ENCODE measurements around the gene COL24A1.

DNA sequence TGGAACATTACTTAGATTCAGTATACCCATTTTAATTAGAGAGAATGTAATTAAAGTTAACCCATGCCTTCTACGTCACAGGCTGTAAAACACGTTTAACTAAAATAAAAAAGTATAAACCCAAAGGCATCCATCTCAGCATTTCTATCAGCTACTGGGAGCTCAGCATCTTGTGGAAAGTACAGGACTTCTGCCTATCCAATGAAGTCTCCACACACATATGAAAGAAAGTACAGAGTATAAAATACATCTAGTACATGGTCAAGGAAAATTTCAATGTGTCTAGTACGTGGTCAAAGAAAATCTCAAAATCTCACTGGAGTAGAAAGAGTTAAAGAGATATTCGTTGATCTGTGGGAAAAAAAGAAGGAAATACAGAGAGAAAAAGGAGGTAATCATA lies 306.9 kb downstream of the COL24A1 start:
- no peak for TF ChIP-seq CTCF (IDR thresholded peaks at IDR 0.05)
- no peak for TF ChIP-seq POLR2AphosphoS5 (IDR thresholded peaks at IDR 0.05)
